Naive B cell (primary cell): ENCODE results near the gene C16orf46. TPM values are rescaled to one million over a fixed set of nuclear protein-coding genes. Genes with fewer than 3 reads are reported as not detected.

Experiments
- ATAC-seq, 2 donors: fragments of 150-1000 bp; cut with Tn5 transposase; 2 replicates each; pipeline ENCODE4 v1.10.0; 2021; ENCODE audit warnings: low read depth in 2 of 2, mild to moderate bottlenecking in 2 of 2, moderate library complexity in 2 of 2
- DNase-seq: peaks from one replicate; pipeline ENCODE4 v3.0.0; 2022
- H3K27ac Mint-ChIP-seq, 6 donors: one replicate each; pipeline ENCODE4 v1.8.0; 2020 to 2022; ENCODE audit warnings: mild to moderate bottlenecking in 6 of 6, mixed read lengths in 6 of 6, moderate library complexity in 5 of 6, inconsistent platforms in 2 of 6
- H3K27me3 Mint-ChIP-seq, 3 donors: one replicate each; pipeline ENCODE4 v1.8.0; 2021 to 2022; ENCODE audit warnings: mixed read lengths in 3 of 3, mild to moderate bottlenecking in 1 of 3
- H3K36me3 Mint-ChIP-seq, 2 donors: one replicate each; pipeline ENCODE4 v1.8.0; 2020 to 2022; ENCODE audit warnings: mixed read lengths in 2 of 2, inconsistent platforms in 1 of 2, mild to moderate bottlenecking in 1 of 2
- H3K4me1 Mint-ChIP-seq, 3 donors: one replicate each; pipeline ENCODE4 v1.8.0; 2020 to 2022; ENCODE audit warnings: mixed read lengths in 3 of 3, inconsistent platforms in 1 of 3, mild to moderate bottlenecking in 1 of 3, moderate library complexity in 1 of 3
- H3K4me3 Mint-ChIP-seq, 8 donors: one replicate each; pipeline ENCODE4 v1.8.0; 2020 to 2022; ENCODE audit warnings: mild to moderate bottlenecking in 8 of 8, mixed read lengths in 8 of 8, moderate library complexity in 8 of 8, inconsistent platforms in 2 of 8
- H3K9me3 Mint-ChIP-seq, 7 donors: one replicate each; pipeline ENCODE4 v1.8.0; 2020 to 2022; ENCODE audit warnings: mixed read lengths in 7 of 7, mild to moderate bottlenecking in 5 of 7, inconsistent platforms in 2 of 7, moderate library complexity in 1 of 7
- polyA plus RNA-seq, 6 donors: library from polyadenylated mRNA; unstranded; fragments of 300-500 nt; fragmentation: Illumina TruSeq; gene quantifications; one replicate each; pipeline ENCODE4 v1.2.3, GENCODE V29; 2021; ENCODE audit warnings: low read depth in 6 of 6

Gene C16orf46
- polyA plus RNA-seq, 6 donors from 2014 or later: 0.25 to 0.52 (median 0.46) TPM

DNA sequence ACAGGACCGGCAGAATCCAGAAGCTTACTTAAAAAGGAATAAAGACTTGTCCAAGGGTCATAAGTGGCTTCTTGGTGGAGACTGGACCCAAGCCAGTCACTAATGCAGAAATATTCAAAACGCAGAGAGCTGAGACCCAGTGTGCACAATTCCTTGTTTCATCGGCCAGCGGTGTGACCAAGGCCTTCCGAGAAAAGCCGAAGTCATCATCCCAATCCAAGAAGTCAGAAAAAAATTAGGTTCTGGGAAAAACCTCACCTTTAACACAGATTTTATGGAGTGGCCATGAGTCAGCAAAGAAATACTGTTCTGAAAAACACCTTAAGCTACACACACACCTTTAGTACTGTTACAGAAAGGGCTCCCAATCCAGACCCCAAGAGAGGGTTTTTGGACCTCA is 20.2 kb upstream of the C16orf46 start:
- ATAC-seq (no peak), DNase-seq (no peak)
- H3K27ac Mint-ChIP-seq: no peak overlapping the region
- peaks cover 0 to 8% (median 0%) of the 10 kb centered on the region in 3 donors for H3K27me3 Mint-ChIP-seq
- peak overlapping the region in 1 of 8 donors; percentile 24 for H3K4me3 Mint-ChIP-seq
- peaks cover 0 to 5% (median 0%) of the 10 kb centered on the region in 7 donors for H3K9me3 Mint-ChIP-seq
- peaks cover 9 to 18% (median 15%) of the 10 kb centered on the region in 3 donors for H3K4me1 Mint-ChIP-seq
- H3K36me3 Mint-ChIP-seq: no peaks in the 10 kb centered on the region

GRCh38 chr16:81096715-81097208 is 19.7 kb upstream of the C16orf46 start:
- peaks cover 0 to 3% (median 0%) of the 10 kb centered on the region in 3 donors for H3K27me3 Mint-ChIP-seq
- H3K36me3 Mint-ChIP-seq: no peaks in the 10 kb centered on the region
- ATAC-seq (no peak), DNase-seq (no peak)
- peaks cover 9 to 18% (median 15%) of the 10 kb centered on the region in 3 donors for H3K4me1 Mint-ChIP-seq
- H3K9me3 Mint-ChIP-seq: peaks cover 0 to 5% (median 0%) of the 10 kb centered on the region in 7 donors
- peak overlapping the region; percentile 71 to 91 (median 85) for H3K4me3 Mint-ChIP-seq
- H3K27ac Mint-ChIP-seq: peak overlapping the region in 4 of 6 donors; percentile 16 to 82 (median 52)

DNA sequence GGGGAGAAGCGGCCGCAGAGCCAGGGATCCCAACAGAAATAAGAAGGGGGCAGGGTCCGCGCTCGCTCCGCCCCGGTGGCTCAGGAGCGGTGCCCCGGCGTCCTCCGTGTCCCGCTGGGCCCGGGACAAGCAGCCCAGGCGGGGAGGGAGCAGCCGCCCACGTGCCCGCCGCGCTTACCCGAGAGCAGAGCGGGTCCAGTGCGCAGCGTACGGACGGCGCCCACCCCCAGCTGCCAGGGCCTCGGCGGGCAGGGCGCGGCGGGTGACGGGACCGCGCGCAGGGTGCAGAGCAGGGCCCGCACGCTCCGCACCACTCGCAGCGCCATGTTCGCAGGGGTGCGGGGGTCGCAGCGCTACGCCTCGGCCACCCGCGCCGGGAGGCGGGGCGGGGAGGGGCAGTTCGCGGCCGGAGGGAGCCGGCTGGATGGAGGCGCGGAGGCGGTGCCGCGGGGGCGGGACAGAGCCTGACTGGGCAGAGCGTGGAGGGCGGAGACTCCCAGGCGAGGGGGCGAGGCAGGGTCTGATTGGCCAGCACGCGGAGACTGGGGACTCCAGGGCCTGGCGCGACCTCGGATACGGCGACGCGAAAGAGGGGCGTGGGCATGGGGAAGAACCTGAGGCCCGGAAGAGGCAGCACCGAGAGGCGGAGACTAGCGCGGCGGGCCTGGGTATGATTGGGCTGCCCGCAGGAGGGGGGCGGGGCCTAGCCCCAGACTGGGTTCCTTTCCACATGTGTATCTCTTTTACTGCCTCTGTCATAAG is 19.1 kb upstream of the C16orf46 start, which contains the start of gene GCSH:
Gene GCSH (minus strand): TSS at position 443 of the 762 bp plus-strand sequence. CDS start 117 bp downstream, at position 326.
- DNase-seq (peak; percentile 99), ATAC-seq (peak; percentile 96)
- Mint-ChIP-seq H3K27me3 (no peaks in the 10 kb centered on the region), H3K4me1 (peaks cover 9 to 18% (median 15%) of the 10 kb centered on the region in 3 donors), H3K4me3 (peak within 1 kb of the TSS; percentile 75 to 91 (median 86)), H3K27ac (peak within 1 kb of the TSS in 4 of 6 donors; percentile 16 to 82 (median 52)), H3K9me3 (peaks cover 0 to 5% (median 0%) of the 10 kb centered on the region in 7 donors), H3K36me3 (no peaks in the 10 kb centered on the region)

GRCh38 chr16:81095653-81095952 is 18.6 kb upstream of the C16orf46 start:
- no peaks in the 10 kb centered on the region for H3K36me3 Mint-ChIP-seq
- DNase-seq: no peak
- H3K27me3 Mint-ChIP-seq: no peaks in the 10 kb centered on the region
- peak overlapping the region; percentile 66 to 87 (median 79) for H3K4me3 Mint-ChIP-seq
- H3K4me1 Mint-ChIP-seq: peaks cover 9 to 18% (median 15%) of the 10 kb centered on the region in 3 donors
- ATAC-seq: no peak
- no peak overlapping the region for H3K27ac Mint-ChIP-seq
- H3K9me3 Mint-ChIP-seq: peaks cover 0 to 5% (median 0%) of the 10 kb centered on the region in 7 donors

GRCh38 chr16:81094771-81095251 is 17.8 kb upstream of the C16orf46 start:
- no peak for ATAC-seq
- Mint-ChIP-seq H3K36me3 (no peaks in the 10 kb centered on the region), H3K27me3 (no peaks in the 10 kb centered on the region), H3K27ac (no peak overlapping the region), H3K4me1 (peaks cover 9 to 18% (median 15%) of the 10 kb centered on the region in 3 donors), H3K4me3 (peak overlapping the region; percentile 75 to 87 (median 80)), H3K9me3 (peaks cover 0 to 5% (median 0%) of the 10 kb centered on the region in 7 donors)
- no peak for DNase-seq

- Mint-ChIP-seq H3K27me3 (no peaks in the 10 kb centered on the region), H3K27ac (peak overlapping the region in 2 of 6 donors; percentile 47 to 49), H3K9me3 (no peaks in the 10 kb centered on the region), H3K36me3 (no peaks in the 10 kb centered on the region), H3K4me1 (no peaks in the 10 kb centered on the region), H3K4me3 (no peak overlapping the region)
- DNase-seq (no peak), ATAC-seq (no peak)
Observed at GRCh38 chr16:81088836-81089235, 11.8 kb upstream of the C16orf46 start.

- Mint-ChIP-seq H3K27ac (no peak overlapping the region), H3K27me3 (no peaks in the 10 kb centered on the region), H3K36me3 (no peaks in the 10 kb centered on the region), H3K4me1 (peaks cover 0 to 3% (median 0%) of the 10 kb centered on the region in 3 donors), H3K4me3 (peak overlapping the region in 1 of 8 donors; percentile 11), H3K9me3 (no peaks in the 10 kb centered on the region)
- no peak for ATAC-seq
- no peak for DNase-seq
Observed at GRCh38 chr16:81081014-81081413, 4.0 kb upstream of the C16orf46 start.

DNA sequence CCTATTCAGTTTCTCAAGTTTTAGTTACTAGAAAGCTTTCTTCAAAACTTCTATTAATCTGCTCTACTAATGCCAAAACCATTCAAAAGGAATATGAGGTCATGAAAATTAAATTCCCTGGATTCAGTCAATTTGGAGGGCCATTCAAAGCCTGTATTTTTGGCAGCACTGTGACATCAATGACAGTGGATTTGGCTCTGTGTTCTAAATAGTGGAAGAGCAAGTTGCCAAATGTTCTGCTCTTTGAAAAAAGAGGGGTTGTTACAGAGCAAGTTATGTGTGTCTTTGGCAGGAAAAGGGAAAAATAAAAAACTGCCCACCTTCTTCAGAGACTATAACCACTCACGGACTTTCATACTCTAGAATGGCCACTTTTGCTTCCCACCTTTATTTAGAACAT is 3.2 kb upstream of the C16orf46 start:
- peak overlapping the region in 1 of 6 donors; percentile 57 for H3K27ac Mint-ChIP-seq
- H3K36me3 Mint-ChIP-seq: no peaks in the 10 kb centered on the region
- H3K9me3 Mint-ChIP-seq: no peaks in the 10 kb centered on the region
- H3K4me3 Mint-ChIP-seq: peak overlapping the region in 3 of 8 donors; percentile 12 to 60 (median 45)
- H3K27me3 Mint-ChIP-seq: no peaks in the 10 kb centered on the region
- H3K4me1 Mint-ChIP-seq: peaks cover 0 to 3% (median 0%) of the 10 kb centered on the region in 3 donors
- ATAC-seq: no peak
- DNase-seq: no peak

DNA sequence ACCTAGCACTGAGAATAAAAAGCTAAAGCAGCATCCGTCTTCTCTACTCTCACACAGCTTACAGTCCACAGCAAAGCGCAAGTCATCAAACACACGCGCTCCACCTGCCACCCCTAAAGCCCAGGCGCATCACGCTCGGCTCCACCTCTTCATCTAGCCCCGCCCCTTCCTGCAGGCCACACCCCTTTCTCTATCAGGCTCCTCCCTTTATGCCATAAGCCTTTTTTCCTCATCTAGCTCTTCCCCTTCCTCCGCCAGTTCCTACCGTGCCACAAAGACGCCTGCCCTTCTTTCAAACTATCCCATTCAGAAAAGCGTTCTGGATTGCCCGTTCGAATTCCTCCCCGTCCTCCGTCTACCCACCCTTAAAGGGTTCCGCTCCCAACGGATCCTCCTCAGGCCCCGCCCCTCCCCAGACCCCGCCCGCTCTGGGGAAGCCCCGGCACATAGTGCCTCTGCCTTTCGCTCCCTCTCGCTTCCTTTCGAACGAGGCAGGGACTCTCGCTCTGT is 417 bp downstream of the C16orf46 start:
- ATAC-seq: peak; percentile 75 to 77
- DNase-seq: peak; percentile 92
- Mint-ChIP-seq H3K27ac (no peak overlapping the region), H3K4me1 (peaks cover 0 to 3% (median 0%) of the 10 kb centered on the region in 3 donors), H3K4me3 (no peak overlapping the region), H3K36me3 (no peaks in the 10 kb centered on the region), H3K9me3 (no peaks in the 10 kb centered on the region), H3K27me3 (no peaks in the 10 kb centered on the region)

DNA sequence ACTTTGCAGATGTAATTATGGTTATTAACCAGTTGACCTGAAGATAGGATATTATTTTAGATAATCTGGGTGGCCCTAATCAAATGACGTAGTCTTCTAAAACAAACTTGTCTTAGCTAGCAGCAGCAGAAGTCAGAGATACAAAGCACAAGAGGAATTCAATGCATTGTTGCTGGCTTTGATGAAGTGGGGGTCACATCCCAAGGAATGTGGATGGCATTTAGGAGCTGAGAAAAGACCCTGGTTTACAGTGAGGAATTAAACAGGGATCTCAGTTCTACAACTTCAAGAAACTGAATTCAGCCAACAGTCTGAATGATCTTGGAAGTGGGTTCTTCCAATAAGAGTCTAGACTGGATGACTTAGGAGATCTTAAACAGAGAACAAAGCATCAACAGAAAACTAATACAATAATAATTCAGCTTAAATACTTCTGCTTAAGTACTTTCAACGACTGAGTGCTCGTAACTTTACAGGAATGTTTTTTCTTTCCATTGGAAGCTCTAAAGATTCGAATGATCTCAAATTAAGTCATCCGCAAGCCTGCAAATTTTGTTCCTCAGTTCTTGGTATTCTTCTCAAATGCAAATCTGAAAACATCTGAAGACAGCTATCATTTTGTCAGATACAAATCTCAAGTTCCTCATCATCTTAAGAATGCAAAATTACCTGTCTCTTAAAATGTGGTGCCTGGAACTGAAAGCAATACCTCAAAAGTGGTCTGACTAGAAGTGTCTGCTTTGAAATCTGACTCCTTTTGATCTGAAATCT is 3.3 kb downstream of the C16orf46 start:
- ATAC-seq: no peak
- H3K27ac Mint-ChIP-seq: no peak overlapping the region
- H3K36me3 Mint-ChIP-seq: peaks cover 0 to 4% of the 10 kb centered on the region in 2 donors
- H3K27me3 Mint-ChIP-seq: no peaks in the 10 kb centered on the region
- H3K9me3 Mint-ChIP-seq: no peaks in the 10 kb centered on the region
- no peak overlapping the region for H3K4me3 Mint-ChIP-seq
- DNase-seq: no peak
- peaks cover 0 to 3% (median 0%) of the 10 kb centered on the region in 3 donors for H3K4me1 Mint-ChIP-seq

GRCh38 chr16:81071805-81072204 is 5.2 kb downstream of the C16orf46 start:
- no peak overlapping the region for H3K4me3 Mint-ChIP-seq
- no peaks in the 10 kb centered on the region for H3K9me3 Mint-ChIP-seq
- H3K4me1 Mint-ChIP-seq: no peaks in the 10 kb centered on the region
- no peak for DNase-seq
- H3K27ac Mint-ChIP-seq: no peak overlapping the region
- no peak for ATAC-seq
- peaks cover 0 to 4% of the 10 kb centered on the region in 2 donors for H3K36me3 Mint-ChIP-seq
- no peaks in the 10 kb centered on the region for H3K27me3 Mint-ChIP-seq

GRCh38 chr16:81070979-81071378 is 6.1 kb downstream of the C16orf46 start:
- Mint-ChIP-seq H3K4me1 (no peaks in the 10 kb centered on the region), H3K36me3 (peaks cover 0 to 4% of the 10 kb centered on the region in 2 donors), H3K9me3 (no peaks in the 10 kb centered on the region), H3K27me3 (no peaks in the 10 kb centered on the region), H3K4me3 (no peak overlapping the region), H3K27ac (no peak overlapping the region)
- no peak for DNase-seq
- no peak for ATAC-seq

DNA sequence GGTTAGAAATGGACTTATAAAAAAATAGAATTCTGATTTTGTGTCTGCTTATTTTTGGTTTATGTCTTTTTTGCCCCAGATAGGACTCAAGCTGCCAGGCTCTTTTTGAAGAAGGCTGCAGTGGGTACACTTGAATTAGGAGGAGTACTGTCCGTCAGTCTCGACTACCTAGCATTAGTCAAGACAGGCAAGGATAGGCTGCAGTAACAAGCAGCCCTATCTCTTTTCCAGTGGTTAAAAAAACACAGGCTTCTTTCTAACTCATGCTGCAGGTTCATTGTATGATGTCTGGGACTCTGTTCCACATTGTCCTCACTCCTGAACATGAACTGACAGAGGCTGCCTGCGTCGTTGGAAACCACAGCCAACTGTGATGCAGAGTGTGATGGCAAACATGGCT is 8.0 kb downstream of the C16orf46 start:
- no peak for DNase-seq
- ATAC-seq: no peak
- Mint-ChIP-seq H3K4me1 (no peaks in the 10 kb centered on the region), H3K36me3 (peaks cover 0 to 4% of the 10 kb centered on the region in 2 donors), H3K27ac (no peak overlapping the region), H3K4me3 (peak overlapping the region in 1 of 8 donors; percentile 21), H3K27me3 (no peaks in the 10 kb centered on the region), H3K9me3 (no peaks in the 10 kb centered on the region)
